ENCODE data around the gene SDK1. TPM values are rescaled to one million over a fixed set of nuclear protein-coding genes. Genes with fewer than 3 reads are reported as not detected.
"Not testable (repeated sequence)": the region's sequence is repeated elsewhere in the genome, so short reads cannot be mapped to it uniquely, and the experiment has no call there.

The SDK1 gene
- polyA plus RNA-seq, 1 donor, result 7.1 TPM

GRCh38 chr7:3959364-3959763 is 658.3 kb downstream of the SDK1 start:
- no peak for DNase-seq

GRCh38 chr7:3960050-3960763 is 659.2 kb downstream of the SDK1 start:
- DNase-seq, result no peak

GRCh38 chr7:3960942-3961341 is 659.9 kb downstream of the SDK1 start:
- DNase-seq, result no peak

GRCh38 chr7:3961857-3962503 is 660.9 kb downstream of the SDK1 start:
- DNase-seq, result no peak

- DNase-seq, result not testable (repeated sequence)
Observed at GRCh38 chr7:3963768-3964167, 662.7 kb downstream of the SDK1 start.

- DNase-seq, result no peak
Observed at GRCh38 chr7:3964980-3965606, 664.0 kb downstream of the SDK1 start.

GRCh38 chr7:3965794-3966395 is 664.8 kb downstream of the SDK1 start:
- DNase-seq, result no peak

GRCh38 chr7:3968234-3968633 is 667.2 kb downstream of the SDK1 start:
- no peak for DNase-seq

GRCh38 chr7:3969286-3969685 is 668.2 kb downstream of the SDK1 start:
- no peak for DNase-seq

- DNase-seq, result no peak
Observed at GRCh38 chr7:3971323-3971722, 670.3 kb downstream of the SDK1 start.

- DNase-seq, result no peak
Observed at GRCh38 chr7:3973264-3973663, 672.2 kb downstream of the SDK1 start.

- no peak for DNase-seq
Observed at GRCh38 chr7:3974329-3974728, 673.3 kb downstream of the SDK1 start.

GRCh38 chr7:3975371-3975770 is 674.3 kb downstream of the SDK1 start:
- no peak for DNase-seq

GRCh38 chr7:3977391-3977790 is 676.3 kb downstream of the SDK1 start:
- DNase-seq, result no peak

- DNase-seq, result no peak
Observed at GRCh38 chr7:3978839-3979238, 677.8 kb downstream of the SDK1 start.

GRCh38 chr7:3979611-3980299 is 678.7 kb downstream of the SDK1 start:
- DNase-seq, result no peak

GRCh38 chr7:3980300-3980643 is 679.2 kb downstream of the SDK1 start:
- DNase-seq, result no peak

- no peak for DNase-seq
Observed at GRCh38 chr7:3981281-3981680, 680.2 kb downstream of the SDK1 start.

- DNase-seq, result no peak
Observed at GRCh38 chr7:3984456-3984855, 683.4 kb downstream of the SDK1 start.

GRCh38 chr7:3986927-3987326 is 685.9 kb downstream of the SDK1 start:
- DNase-seq, result no peak

GRCh38 chr7:3987426-3987927 is 686.4 kb downstream of the SDK1 start:
- no peak for DNase-seq

GRCh38 chr7:3989723-3990122 is 688.7 kb downstream of the SDK1 start:
- no peak for DNase-seq
